A549 (cell line): ENCODE results near the gene SENP8. TPM values are rescaled to one million over a fixed set of nuclear protein-coding genes. Genes with fewer than 3 reads are reported as not detected.

Experiments
- ATAC-seq, 2 experiments: fragments of 200-7000 bp in 1 of 2; fragments of >200 bp in 1 of 2; cut with Nextera tagmentation in 1 of 2; cut with Tn5 transposase in 1 of 2; 3 replicates each; pipeline versions ENCODE4 v1.8.0 to v1.9.1; 2018 to 2020; ENCODE audit warnings: mild to moderate bottlenecking in 1 of 2, moderate library complexity in 1 of 2
- CTCF ChIA-PET: fragments of 300-600 bp; sonication (Branson Sonifier 250); formaldehyde crosslinking; extraction: SDS; loops from one replicate; lab custom pipeline; 2021; ENCODE audit warnings: antibody characterized with exemption, inconsistent platforms; lab: Yijun Ruan, JAX
- POLR2A ChIA-PET: fragments of 350-600 bp; formaldehyde crosslinking; extraction: SDS; loops from one replicate; lab custom pipeline; 2021; ENCODE audit warnings: antibody characterized with exemption, inconsistent platforms; lab: Yijun Ruan, JAX
- DNase-seq, 2 experiments: peaks; one replicate each; pipeline versions ENCODE4 v3.0.0 to v3.0.0-alpha.2; 2011 to 2016; ENCODE audit warnings: low read depth in 1 of 2, low spot score in 1 of 2
- FAIRE-seq: peaks from 2 replicates; lab custom pipeline; 2011; peaks lifted over from hg19 to GRCh38; lab: Jason Lieb, UNC
- H3K27ac ChIP-seq, 2 experiments: fragments of >200 bp; sonication (Bioruptor Twin); formaldehyde crosslinking; 3 replicates each; pipeline ENCODE4 v1.5.1; 2016 to 2017
- H3K4me1 ChIP-seq: fragments of >200 bp; sonication (Bioruptor Twin); formaldehyde crosslinking; 3 replicates; pipeline ENCODE4 v1.6.1; 2016
- H3K4me2 ChIP-seq: fragments of >200 bp; sonication (Bioruptor Twin); formaldehyde crosslinking; 3 replicates; pipeline ENCODE4 v1.6.1; 2016
- H3K4me3 ChIP-seq: fragments of >200 bp; sonication (Bioruptor Twin); formaldehyde crosslinking; 3 replicates; pipeline ENCODE4 v1.5.1; 2016
- H3K9me3 ChIP-seq: fragments of >200 bp; sonication (Bioruptor Twin); formaldehyde crosslinking; 3 replicates; pipeline ENCODE4 v1.6.1; 2016
- ATOH8 ChIP-seq: fragments of 250-450 bp; sonication (Bioruptor Pico); IDR thresholded peaks from 2 replicates; pipeline ENCODE4 v1.5.0; 2020; ENCODE audit warnings: low read depth, mild to moderate bottlenecking, moderate library complexity
- BCL3 ChIP-seq: fragments of >200 bp; sonication (Bioruptor Twin); formaldehyde crosslinking; IDR thresholded peaks from 3 replicates; pipeline ENCODE4 v1.6.1; 2016
- CBX8 ChIP-seq: fragments of 200-600 bp; sonication (generic); IDR thresholded peaks from 2 replicates; pipeline ENCODE4 v1.6.1; 2016
- E2F6 ChIP-seq: IDR thresholded peaks from 2 replicates; pipeline ENCODE4 v1.6.1; 2012; ENCODE audit warnings: low read depth, borderline replicate concordance
- EHF ChIP-seq: fragments of 250-450 bp; sonication (Bioruptor Pico); IDR thresholded peaks from 2 replicates; pipeline ENCODE4 v1.5.0; 2020; ENCODE audit warnings: mild to moderate bottlenecking
- ELK1 ChIP-seq: fragments of 150-350 bp; IDR thresholded peaks from 2 replicates; pipeline ENCODE4 v1.6.1; 2014; ENCODE audit warnings: low read depth, mild to moderate bottlenecking, low read length
- EP300 ChIP-seq, 2 experiments: fragments of >200 bp; sonication (Bioruptor Twin); formaldehyde crosslinking; IDR thresholded peaks; 2 replicates in 1 of 2; 3 replicates in 1 of 2; pipeline ENCODE4 v1.6.1; 2016 to 2017
- FOSB ChIP-seq: fragments of 250-450 bp; sonication (Bioruptor Pico); IDR thresholded peaks from 2 replicates; pipeline ENCODE4 v1.5.0; 2020; ENCODE audit warnings: mild to moderate bottlenecking, moderate library complexity
- FOSL2 ChIP-seq, 2 experiments: fragments of 450-650 bp in 1 of 2; fragments of >200 bp in 1 of 2; sonication (Bioruptor Twin) in 1 of 2; formaldehyde crosslinking; IDR thresholded peaks; 2 replicates each; pipeline versions ENCODE4 v1.5.0 to v1.6.1; 2016 to 2020; ENCODE audit warnings: mild to moderate bottlenecking in 1 of 2, moderate library complexity in 1 of 2
- FOXS1 ChIP-seq: fragments of 250-450 bp; sonication (Bioruptor Pico); IDR thresholded peaks from 2 replicates; pipeline ENCODE4 v1.5.0; 2020; ENCODE audit warnings: mild to moderate bottlenecking, moderate library complexity
- HDAC2 ChIP-seq: fragments of 200-600 bp; sonication (generic); IDR thresholded peaks from 2 replicates; pipeline ENCODE4 v1.6.1; 2016
- HEYL ChIP-seq: fragments of 250-450 bp; sonication (Bioruptor Pico); IDR thresholded peaks from 2 replicates; pipeline ENCODE4 v1.8.0; 2021; ENCODE audit warnings: mild to moderate bottlenecking, moderate library complexity
- HMGXB4 ChIP-seq: fragments of 250-450 bp; sonication (Bioruptor Pico); IDR thresholded peaks from 2 replicates; pipeline ENCODE4 v1.5.0; 2021; ENCODE audit warnings: mild to moderate bottlenecking, moderate library complexity, borderline replicate concordance
- HOXA7 ChIP-seq: fragments of 250-450 bp; sonication (Bioruptor Pico); IDR thresholded peaks from 2 replicates; pipeline ENCODE4 v1.5.0; 2020; ENCODE audit warnings: mild to moderate bottlenecking, moderate library complexity
- JUN ChIP-seq, 2 experiments: fragments of >200 bp; sonication (Bioruptor Twin); formaldehyde crosslinking; IDR thresholded peaks; 2 replicates in 1 of 2; 3 replicates in 1 of 2; pipeline ENCODE4 v1.6.1; 2016 to 2017
- MAFK ChIP-seq: fragments of 450-650 bp; IDR thresholded peaks from 2 replicates; pipeline ENCODE4 v1.6.1; 2014; ENCODE audit not compliant: partially characterized antibody
- MAZ ChIP-seq: fragments of 150-350 bp; IDR thresholded peaks from 2 replicates; pipeline ENCODE4 v1.6.1; 2014; ENCODE audit warnings: antibody characterized with exemption, low read depth, low read length, borderline replicate concordance
- NFE2L2 ChIP-seq: fragments of 150-350 bp; conservative IDR thresholded peaks from 2 replicates; pipeline ENCODE4 v1.6.1; 2014; ENCODE audit warnings: low read length
- NR3C1 ChIP-seq: fragments of >200 bp; sonication (Bioruptor Twin); formaldehyde crosslinking; IDR thresholded peaks from 3 replicates; pipeline ENCODE4 v1.6.1; 2017
- POLR2AphosphoS2 ChIP-seq: conservative IDR thresholded peaks from 2 replicates; pipeline ENCODE4 v1.6.1; 2012; ENCODE audit warnings: low read length, improper control_type of control experiment, inconsistent platforms
- RAD21 ChIP-seq, 2 experiments: fragments of >200 bp in 1 of 2; sonication (Bioruptor Twin) in 1 of 2; formaldehyde crosslinking in 1 of 2; IDR thresholded peaks in 1 of 2; conservative IDR thresholded peaks in 1 of 2; 2 replicates in 1 of 2; 3 replicates in 1 of 2; pipeline ENCODE4 v1.6.1; 2012 to 2018; ENCODE audit warnings: inconsistent platforms in 1 of 2
- REST ChIP-seq: fragments of 200-600 bp; sonication (generic); IDR thresholded peaks from 2 replicates; pipeline ENCODE4 v1.6.1; 2016; ENCODE audit warnings: antibody characterized with exemption, mild to moderate bottlenecking, moderate library complexity
- RFX5 ChIP-seq: fragments of 450-650 bp; IDR thresholded peaks from 2 replicates; pipeline ENCODE4 v1.7.1; 2014; ENCODE audit warnings: antibody characterized with exemption, mild to moderate bottlenecking, moderate library complexity
- SREBF2 ChIP-seq: fragments of 450-650 bp; IDR thresholded peaks from 2 replicates; pipeline ENCODE4 v1.6.1; 2014; ENCODE audit warnings: mild to moderate bottlenecking, moderate library complexity
- TFCP2L1 ChIP-seq: fragments of 250-450 bp; sonication (Bioruptor Pico); IDR thresholded peaks from 2 replicates; pipeline ENCODE4 v1.5.0; 2021; ENCODE audit warnings: mild to moderate bottlenecking
- ZC3H11A ChIP-seq: fragments of 450-650 bp; IDR thresholded peaks from 2 replicates; pipeline ENCODE4 v1.6.1; 2014; ENCODE audit warnings: antibody characterized with exemption, mild to moderate bottlenecking
- WGBS: methylation state at CpG from one replicate; pipeline ENCODE4 v1.1.6; 2017; ENCODE audit errors: missing lambda C conversion rate; 5-methylcytosine and 5-hydroxymethylcytosine counted together
- polyA plus RNA-seq, 4 experiments: library from polyadenylated mRNA; depleted of rRNA in 3 of 4; stranded (reverse); fragments of >200 nt; fragmentation: RNase III in 1 of 4; extraction: RNeasy Plus Mini Kit Qiagen cat#74134 plus additional on column Dnase treatment in 1 of 4; gene quantifications; 2 replicates in 3 of 4; 3 replicates in 1 of 4; pipeline ENCODE4 v1.2.3, GENCODE V29; 2011 to 2017

The SENP8 gene
- polyA plus RNA-seq, 2 of the 4 experiments (the other 2 are of a cell fraction): 1.2 to 3.7 TPM

GRCh38 chr15:72136170-72137051 is 18.2 kb downstream of the SENP8 start (continued):
- TF ChIP-seq EP300 (IDR thresholded peaks at IDR 0.05) (no peak), EHF (CRISPR knock-in tag) (no peak), FOSB (CRISPR knock-in tag) (no peak)

GRCh38 chr15:72139667-72140066 is 21.5 kb downstream of the SENP8 start:
- ChIA-PET CTCF (interaction anchor here (0.9 to 4.3 kb wide), 3 partner anchors 14 to 396 kb away, joined by 3 to 36 read pairs (median 6); no protein-coding TSS in a partner anchor), POLR2A (no interaction called here)
- no peak for TF ChIP-seq CBX8
- TF ChIP-seq RAD21 (conservative IDR thresholded peaks at IDR 0.05 in 1 of 2, IDR thresholded peaks at IDR 0.05 in 1 of 2): no peak
- no peak for TF ChIP-seq NR3C1
- no peak for TF ChIP-seq FOXS1
- TF ChIP-seq REST: no peak
- TF ChIP-seq FOSL2 (IDR thresholded peaks at IDR 0.05): no peak
- no peak for TF ChIP-seq FOSL2 (CRISPR knock-in tag; IDR thresholded peaks at IDR 0.05)
- TF ChIP-seq NFE2L2: no peak
- TF ChIP-seq E2F6: no peak
- TF ChIP-seq HEYL (CRISPR knock-in tag): no peak
- TF ChIP-seq MAFK: no peak
- TF ChIP-seq MAZ: no peak
- WGBS: 93% methylated on average over 4 of the region's 4 CpGs
- peaks cover 33% of the 10 kb centered on the region for H3K4me1 ChIP-seq
- FAIRE-seq (no peak), DNase-seq (no peak), ATAC-seq (no peak)
- no peak overlapping the region for H3K4me2 ChIP-seq
- H3K4me3 ChIP-seq: no peak overlapping the region
- H3K9me3 ChIP-seq: no peaks in the 10 kb centered on the region
- no peak overlapping the region for H3K27ac ChIP-seq

- FAIRE-seq: no peak
- H3K4me2 ChIP-seq: no peak overlapping the region
- no peak for ATAC-seq
- CTCF ChIA-PET: interaction anchor here (0.9 to 4.3 kb wide), 4 partner anchors 10 to 396 kb away, joined by 3 to 36 read pairs (median 4); no protein-coding TSS in a partner anchor
- H3K4me1 ChIP-seq: peaks cover 30% of the 10 kb centered on the region
- WGBS: 82% methylated on average over 3 of the region's 3 CpGs
- DNase-seq: no peak
- POLR2A ChIA-PET: no interaction called here
- no peak overlapping the region for H3K4me3 ChIP-seq
- H3K27ac ChIP-seq: no peak overlapping the region
- no peaks in the 10 kb centered on the region for H3K9me3 ChIP-seq
- no peak for TF ChIP-seq NFE2L2
- TF ChIP-seq JUN (IDR thresholded peaks at IDR 0.05): no peak
- TF ChIP-seq HOXA7: no peak
- TF ChIP-seq ZC3H11A: no peak
- TF ChIP-seq NR3C1: no peak
- no peak for TF ChIP-seq ELK1
- TF ChIP-seq HMGXB4 (CRISPR knock-in tag): no peak
- TF ChIP-seq BCL3: no peak
- no peak for TF ChIP-seq SREBF2
- no peak for TF ChIP-seq ATOH8
- TF ChIP-seq HDAC2: no peak
- TF ChIP-seq TFCP2L1 (CRISPR knock-in tag): no peak
- TF ChIP-seq POLR2AphosphoS2: no peak
- no peak for TF ChIP-seq RFX5
Measured at GRCh38 chr15:72140088-72140487, 21.9 kb downstream of the SENP8 start.
